GM21619 (cell line): Measurements from ENCODE around the gene MIEN1.
"Not testable (repeated sequence)": the region's sequence is repeated elsewhere in the genome, so short reads cannot be mapped to it uniquely, and the experiment has no call there.

Experiments used
- ATAC-seq: cut with Tn5 transposase; IDR thresholded peaks from one replicate; pipeline ENCODE4 v1.9.1; 2021; ENCODE audit not compliant: unreplicated experiment

Gene MIEN1

DNA sequence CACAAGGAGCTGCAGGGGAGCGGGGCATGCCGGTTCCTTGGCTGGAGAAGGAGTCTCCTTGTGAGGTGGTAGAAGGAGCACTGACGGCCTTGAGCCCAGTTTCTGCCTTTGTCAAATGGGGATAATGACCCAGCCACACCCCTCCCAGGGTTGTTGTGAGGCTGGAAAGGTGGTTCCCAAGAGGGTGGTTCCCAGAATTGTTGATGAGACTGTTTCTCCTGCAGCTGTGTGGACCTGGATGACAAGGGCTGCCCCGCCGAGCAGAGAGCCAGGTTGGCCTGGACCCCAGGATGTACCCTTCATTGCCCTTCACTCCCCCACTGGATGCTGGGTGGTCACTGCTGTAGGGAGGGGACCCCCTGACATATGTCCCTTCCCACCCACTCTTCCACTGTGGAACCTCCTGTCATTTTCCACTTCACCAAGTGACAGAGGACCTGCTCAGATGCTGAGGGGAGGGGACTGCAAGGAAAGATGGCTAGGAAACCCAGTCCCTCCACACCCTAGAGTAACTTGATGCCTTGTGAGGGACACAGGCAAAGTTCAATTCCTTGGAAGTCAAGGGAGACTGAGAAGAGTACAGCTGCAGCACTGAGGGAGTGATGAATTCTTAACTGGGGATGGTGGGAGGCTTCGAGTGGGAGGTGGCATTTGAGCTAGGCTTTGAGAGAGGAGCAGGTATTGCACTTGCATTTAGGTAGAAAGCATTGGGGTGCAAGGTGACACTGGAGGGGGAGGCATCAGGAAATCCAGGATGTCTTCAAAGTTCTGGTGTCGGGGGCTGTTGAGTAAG is 10.6 kb downstream of the MIEN1 start:
- ATAC-seq = no peak

DNA sequence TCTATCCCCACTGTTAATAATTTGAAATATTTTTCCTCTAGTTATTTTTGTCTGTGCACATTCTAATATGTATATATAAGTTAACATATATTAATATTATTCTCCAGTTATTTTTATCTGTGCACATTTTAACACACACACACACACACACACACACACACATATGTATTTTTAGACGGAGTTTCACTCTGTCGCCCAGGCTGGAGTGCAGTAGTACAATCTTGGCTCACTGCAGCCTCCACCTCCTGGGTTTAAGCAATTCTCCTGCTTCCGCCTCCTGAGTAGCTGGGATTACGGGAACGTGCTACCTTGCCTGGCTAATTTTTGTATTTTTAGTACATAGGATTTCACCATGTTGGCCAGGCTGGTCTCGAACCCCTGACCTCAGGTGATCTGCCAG is 12.7 kb downstream of the MIEN1 start:
- ATAC-seq = no peak

DNA sequence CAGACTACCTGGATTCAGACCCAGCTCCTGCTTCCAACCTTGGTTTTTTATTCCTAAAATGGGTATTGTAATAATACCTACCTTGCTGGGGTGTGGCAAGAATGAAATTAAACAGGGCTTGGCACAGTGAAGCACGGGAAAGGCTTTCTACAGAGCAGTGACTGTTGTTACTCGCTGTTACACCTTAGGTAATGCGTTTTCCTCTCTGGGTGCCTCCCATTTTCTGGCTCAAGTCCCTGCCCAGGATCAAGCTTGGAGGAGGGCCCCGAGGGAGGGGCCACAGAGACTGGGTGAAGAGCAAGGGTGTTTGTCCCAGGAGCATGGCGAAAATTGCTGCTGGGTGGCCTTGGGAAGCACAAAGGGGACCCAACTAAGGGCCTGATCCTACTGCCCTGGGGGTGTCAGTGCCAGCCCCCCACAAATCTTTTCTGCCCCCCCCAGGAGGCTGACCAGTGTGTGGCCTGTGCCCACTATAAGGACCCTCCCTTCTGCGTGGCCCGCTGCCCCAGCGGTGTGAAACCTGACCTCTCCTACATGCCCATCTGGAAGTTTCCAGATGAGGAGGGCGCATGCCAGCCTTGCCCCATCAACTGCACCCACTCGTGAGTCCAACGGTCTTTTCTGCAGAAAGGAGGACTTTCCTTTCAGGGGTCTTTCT is 13.3 kb downstream of the MIEN1 start:
- ATAC-seq = no peak

DNA sequence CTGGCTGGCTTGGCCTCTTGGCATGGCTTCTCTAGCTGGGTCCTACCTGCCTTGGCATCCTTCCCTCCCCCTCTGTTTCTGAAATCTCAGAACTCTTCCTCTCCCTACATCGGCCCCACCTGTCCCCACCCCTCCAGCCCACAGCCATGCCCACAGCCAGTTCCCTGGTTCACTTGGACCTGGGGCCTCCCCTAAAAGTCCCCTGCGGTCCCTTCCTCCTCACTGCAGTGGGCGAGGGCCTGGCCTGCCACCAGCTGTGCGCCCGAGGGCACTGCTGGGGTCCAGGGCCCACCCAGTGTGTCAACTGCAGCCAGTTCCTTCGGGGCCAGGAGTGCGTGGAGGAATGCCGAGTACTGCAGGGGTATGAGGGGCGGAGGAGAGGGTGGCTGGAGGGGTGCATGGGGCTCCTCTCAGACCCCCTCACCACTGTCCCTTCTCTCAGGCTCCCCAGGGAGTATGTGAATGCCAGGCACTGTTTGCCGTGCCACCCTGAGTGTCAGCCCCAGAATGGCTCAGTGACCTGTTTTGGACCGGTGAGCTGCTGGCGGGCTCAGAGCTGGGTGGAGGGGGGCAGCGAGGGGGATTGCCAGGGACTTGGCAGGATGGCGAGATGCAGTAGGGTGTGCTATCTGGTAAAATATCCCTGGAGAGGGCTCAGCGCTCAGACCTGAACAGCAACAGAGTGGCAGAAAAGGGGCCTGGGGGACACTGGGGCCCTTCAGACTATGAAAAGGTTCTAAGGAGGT is 14.1 kb downstream of the MIEN1 start:
- no peak for ATAC-seq

DNA sequence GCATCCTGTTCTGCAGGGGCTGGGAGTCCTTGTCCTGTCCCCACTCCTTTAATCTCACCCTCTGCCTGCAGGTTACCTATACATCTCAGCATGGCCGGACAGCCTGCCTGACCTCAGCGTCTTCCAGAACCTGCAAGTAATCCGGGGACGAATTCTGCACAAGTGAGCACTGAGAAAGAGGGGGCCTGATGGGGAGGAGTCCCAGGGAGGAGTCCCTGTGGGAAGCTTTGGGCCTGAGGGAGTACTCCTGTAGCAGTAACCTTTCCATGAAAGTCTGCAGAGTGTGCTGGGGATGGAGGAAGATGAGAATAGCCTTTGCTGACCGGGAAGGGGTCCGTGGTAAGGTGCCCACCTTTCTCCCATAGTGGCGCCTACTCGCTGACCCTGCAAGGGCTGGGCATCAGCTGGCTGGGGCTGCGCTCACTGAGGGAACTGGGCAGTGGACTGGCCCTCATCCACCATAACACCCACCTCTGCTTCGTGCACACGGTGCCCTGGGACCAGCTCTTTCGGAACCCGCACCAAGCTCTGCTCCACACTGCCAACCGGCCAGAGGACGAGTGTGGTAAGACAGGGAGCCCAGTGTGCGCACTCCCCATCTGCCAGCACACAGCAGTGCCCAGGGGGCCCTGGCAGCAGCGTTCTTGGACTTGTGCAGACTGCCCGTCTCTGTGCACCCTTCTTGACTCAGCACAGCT is 14.8 kb downstream of the MIEN1 start:
- no peak for ATAC-seq

DNA sequence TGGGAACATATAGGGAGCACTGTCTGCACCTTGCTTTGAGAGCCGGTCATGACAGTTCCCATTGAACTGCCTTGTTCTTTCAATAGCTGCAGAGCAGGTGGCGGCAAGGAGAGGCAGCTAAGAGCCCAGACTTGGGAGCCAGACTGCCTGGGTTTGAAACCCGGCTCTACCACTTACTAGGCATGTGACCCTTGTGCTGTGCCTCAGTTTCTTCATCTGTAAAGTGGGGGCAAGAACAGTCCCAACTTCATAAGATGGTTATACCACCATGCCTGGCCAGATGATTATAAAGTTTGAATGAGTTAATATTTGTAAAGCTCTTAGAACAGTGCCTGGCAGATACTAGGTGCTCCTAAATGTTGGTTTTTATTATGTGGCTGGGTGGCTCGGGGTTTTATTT is 16.1 kb downstream of the MIEN1 start:
- ATAC-seq = no peak

DNA sequence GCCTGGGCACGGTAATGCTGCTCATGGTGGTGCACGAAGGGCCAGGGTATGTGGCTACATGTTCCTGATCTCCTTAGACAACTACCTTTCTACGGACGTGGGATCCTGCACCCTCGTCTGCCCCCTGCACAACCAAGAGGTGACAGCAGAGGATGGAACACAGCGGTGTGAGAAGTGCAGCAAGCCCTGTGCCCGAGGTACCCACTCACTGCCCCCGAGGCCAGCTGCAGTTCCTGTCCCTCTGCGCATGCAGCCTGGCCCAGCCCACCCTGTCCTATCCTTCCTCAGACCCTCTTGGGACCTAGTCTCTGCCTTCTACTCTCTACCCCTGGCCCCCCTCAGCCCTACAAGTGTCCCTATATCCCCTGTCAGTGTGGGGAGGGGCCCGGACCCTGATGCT is 18.5 kb downstream of the MIEN1 start:
- no peak for ATAC-seq

DNA sequence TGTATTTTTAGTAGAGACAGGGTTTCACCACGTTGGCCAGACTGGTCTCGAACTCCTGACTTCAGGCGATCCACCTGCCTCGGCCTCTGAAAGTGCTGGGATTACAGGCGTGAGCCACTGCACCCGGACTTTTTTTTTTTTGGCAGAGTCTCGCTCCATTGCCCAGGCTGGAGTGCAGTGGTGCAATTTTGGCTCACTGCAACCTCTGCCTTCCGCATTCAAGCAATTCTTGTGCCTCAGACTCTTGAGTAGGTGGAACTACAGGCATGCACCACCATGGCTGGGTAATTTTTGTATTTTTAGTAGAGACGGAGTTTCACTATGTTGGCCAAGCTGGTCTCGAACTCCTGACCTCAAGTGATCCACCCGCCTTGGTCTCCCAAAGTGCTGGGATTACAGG is 19.3 kb downstream of the MIEN1 start:
- not testable (repeated sequence) for ATAC-seq

DNA sequence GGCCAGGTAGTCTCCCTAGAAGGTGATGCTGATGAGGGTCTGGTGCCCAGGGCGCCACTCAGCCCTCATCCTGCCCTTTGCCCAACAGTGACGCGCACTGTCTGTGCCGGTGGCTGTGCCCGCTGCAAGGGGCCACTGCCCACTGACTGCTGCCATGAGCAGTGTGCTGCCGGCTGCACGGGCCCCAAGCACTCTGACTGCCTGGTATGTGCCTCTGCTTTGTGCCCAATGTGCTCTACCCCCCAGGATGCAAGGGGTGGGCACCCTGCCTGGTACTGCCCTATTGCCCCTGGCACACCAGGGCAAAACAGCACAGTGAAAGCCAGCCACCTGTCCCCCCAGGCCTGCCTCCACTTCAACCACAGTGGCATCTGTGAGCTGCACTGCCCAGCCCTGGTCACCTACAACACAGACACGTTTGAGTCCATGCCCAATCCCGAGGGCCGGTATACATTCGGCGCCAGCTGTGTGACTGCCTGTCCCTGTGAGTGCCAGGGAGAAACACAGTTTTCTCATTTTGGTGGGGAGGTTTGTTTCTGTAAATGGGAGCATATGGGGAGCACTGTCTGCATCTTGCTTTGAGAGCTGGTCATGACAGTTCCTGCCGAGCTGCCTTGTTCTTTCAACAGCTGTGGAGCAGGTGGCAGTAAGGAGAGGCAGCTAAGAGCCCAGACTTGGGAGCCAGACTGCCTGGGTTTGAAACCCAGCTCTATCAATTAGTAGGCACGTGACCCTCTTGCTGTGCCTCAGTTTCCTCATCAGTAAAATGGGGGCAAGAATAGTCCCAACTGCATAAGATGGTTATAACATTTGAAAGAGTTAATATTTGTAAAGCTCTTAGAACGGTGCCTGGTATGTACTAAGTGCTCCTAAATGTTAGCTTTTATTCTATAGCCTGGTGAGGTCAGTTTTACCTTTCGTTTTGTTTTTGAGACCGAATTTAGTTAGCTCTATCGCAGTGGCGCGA is 20.1 kb downstream of the MIEN1 start:
- no peak for ATAC-seq

DNA sequence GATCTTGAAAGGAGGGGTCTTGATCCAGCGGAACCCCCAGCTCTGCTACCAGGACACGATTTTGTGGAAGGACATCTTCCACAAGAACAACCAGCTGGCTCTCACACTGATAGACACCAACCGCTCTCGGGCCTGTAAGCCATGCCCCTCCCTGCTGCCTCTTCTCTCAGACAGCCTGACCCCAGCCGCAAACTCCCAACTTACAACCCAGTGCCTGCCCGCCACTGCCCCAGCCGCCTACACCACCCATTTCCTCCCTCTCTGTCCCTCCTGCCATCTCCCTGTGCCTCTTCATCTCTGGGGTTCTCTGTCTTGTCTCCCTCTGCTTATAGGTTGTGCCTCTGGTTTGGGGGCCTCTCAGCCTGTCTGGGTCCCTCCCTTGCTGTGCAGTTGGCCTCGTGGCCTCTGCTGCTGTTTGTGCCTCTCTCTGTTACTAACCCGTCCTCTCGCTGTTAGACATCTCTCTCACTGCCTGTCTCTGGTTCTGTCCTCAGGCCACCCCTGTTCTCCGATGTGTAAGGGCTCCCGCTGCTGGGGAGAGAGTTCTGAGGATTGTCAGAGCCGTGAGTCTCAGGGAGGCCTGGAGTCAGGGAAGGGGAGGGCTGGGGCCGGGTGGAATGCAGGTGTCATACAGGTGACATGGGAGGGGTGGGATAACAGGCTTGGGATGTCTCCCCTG is 20.9 kb downstream of the MIEN1 start:
- no peak for ATAC-seq

DNA sequence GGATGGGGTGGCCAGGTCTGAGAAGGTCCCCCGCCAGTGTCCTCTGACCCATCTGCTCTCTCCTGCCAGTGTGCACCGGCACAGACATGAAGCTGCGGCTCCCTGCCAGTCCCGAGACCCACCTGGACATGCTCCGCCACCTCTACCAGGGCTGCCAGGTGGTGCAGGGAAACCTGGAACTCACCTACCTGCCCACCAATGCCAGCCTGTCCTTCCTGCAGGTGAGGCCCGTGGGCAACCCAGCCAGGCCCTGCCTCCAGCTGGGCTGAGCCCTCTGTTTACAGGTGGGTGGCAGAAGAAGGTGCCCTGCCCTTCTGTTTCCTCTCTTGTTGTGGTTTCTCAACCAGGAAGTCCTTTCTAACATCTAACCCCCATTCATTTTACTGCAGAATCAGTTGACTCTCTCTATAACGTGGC is 23.4 kb downstream of the MIEN1 start:
- ATAC-seq = no peak

DNA sequence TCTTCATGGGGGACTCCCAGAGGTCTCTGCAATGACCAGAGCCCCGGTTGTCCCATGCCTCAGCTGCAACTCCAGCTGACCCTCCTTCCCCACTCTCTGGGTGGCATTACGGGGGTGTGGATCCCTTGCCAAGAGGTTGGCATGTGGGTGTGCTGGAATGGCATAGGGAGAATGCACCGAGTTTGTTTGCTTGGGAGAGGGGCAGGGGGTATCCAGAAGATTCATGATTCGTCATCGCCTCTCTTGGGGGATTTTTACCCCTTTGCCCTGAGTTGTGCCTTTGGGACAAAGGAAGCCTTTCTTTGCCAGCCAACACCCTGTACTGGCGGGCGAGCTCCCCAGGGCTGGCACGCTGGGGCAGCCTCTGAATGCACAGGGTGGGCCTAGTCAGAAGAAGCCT is 23.9 kb downstream of the MIEN1 start:
- no peak for ATAC-seq

DNA sequence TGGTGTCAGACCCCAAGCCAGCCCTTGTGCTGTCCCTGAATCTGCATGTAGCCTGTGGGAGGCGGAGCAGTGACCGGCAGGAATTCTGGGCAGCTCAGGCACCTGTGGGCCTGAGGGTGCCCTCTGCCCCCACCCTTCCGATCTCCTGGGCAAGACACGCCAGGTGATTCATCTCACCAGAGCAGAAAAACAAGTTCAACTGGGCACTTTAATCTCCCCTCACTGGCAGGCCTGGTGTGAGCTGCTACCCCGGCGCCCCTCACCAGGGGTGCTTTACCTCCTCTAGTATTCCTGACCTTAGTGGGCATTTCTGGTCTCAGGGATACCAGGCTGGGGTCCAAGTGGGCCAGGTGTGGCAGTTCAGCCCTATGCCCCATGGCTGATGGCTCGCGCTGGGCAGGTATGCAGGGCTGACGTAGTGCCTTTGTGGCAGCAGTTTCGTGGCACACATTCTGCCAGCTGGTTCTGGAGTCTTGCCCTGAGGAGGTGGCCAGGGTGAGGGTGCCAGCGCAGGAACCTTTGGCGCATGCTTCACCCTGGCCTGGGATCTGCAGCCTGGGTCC is 24.5 kb downstream of the MIEN1 start:
- ATAC-seq = no peak

DNA sequence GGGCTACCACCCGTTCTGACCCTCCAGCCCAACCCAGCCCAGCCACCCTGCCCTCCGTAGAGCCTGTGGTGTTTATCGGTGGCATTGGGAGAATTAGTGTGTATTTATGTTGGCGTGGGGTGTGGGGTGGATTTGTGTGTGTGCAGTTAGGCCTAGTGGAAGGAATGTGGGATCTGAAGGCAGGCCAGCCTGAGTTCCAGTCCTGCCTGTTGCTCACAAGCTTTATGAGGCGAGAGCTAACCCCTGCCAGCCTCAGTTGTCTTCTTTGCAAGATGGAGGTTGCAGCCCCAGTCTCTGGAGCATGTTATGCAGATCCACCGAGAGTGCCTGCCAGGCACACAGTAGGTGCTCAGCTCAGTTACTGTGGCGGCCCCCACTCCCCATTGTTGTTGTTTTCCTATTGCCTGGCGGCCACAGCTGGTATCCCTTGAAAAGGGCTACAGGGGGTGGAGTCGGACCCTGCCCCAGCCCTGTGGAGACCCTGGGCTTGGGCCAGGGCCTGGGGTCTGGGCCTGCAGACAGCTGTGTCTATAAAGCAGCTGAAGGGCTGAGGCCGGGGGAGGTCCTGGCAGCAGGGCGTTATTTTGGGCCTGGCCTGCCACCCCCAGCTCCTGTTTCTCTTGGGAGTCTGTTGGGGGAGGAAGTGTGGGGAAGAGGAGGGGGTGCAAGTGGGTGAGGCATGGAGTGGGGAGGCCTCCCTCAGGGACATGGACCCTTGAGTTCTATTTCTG is 25.3 kb downstream of the MIEN1 start:
- no peak for ATAC-seq

DNA sequence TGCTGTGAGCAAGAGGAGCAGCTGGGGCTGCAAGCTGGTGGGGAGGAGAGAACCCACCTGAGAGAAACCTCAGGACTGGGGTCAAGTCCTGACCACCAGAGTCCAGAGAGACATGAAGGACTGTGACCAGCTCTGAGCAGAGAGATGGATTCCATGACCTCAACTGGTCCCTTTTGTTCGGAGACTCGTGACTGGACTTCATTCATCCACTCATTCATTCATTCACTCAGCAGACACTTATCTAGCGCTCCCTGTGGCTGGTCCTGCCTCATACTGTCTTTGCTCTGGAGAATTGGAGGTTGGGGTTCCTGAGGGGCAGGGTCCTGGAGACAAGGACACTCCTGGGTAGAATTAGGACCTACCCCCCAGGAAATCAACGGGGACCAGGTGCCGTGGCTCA is 26.4 kb downstream of the MIEN1 start:
- ATAC-seq = no peak

DNA sequence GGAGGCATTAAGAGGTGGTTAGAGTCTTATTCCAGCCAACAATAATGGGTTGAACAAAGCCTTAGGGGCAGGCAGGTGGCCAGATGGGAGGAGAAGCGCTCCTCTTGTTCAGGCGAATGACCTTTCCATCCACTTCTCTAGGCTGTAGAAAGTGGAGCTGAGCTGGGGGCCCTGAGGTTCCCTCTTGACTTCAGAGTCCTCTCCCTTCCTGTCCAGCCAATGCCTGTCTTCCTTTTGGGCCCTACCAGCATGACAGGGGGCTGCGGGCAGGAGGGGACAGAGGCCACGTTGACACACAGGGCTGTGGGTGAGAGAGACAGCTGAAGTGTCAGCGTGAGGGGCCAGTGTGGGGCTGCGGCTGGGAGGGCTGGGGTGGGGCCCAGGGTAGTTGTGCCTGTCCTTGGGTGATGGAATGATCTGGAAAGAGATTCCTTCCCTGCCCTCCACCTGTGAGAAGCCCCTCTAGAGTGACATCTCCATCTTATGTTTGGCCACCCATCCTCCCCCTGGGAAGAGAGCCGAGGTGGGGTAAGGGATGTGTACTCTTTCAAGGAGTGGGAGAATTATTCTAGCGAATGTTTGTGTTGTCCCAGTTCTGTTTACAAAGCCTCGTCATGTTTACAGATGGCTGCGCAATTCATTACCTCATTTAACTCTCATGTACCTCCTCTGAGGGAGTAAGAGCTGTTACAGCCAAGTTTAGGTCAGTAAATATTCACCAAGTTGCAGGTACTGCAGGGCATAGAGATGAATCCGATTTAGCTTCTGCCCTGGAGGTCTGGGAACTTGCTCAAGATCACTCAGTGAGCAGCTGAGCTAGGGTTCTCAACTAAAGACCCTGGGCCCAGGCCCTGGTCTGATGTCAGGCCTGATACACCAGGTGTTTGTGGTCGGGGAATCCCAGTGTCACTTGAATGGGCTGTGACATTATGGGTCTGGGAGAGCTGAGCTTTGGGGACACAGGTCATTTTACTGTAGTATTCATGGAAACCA is 27.1 kb downstream of the MIEN1 start:
- ATAC-seq = no peak

DNA sequence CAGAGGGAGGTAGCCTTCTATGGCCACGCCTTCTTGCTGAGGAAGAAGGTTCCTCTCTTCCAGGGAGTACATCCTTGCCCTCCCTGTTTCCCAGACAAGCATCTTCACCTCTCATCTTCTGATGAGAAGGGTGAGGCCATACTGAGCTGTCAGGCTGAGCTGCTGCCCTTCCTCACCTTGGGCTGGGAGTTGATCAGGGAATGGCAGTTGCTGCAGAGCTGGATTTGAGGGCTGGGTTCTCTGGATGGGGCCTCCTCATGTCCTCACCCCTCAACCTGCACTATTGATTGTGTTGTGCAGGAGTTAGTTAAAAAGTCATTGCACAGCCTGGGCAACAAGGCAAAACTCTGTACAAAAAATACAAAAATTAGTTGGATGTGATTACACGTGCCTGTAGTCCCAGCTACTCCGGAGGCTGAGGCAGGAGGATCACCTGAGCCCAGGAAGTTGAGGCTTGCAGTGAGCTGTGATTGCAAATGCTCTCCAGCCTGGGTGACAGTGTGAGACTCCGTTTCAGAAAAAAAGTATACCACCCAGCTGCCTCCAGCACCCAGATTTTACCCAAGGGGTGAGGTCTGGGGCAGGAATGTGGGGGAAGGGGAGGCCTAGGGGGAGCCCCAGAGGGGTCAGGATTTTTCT is 28.4 kb downstream of the MIEN1 start:
- no peak for ATAC-seq
